Stimulated activated CD4-positive, alpha-beta T cell treated with anti-CD3 and anti-CD28 coated beads, Interleukin-4, amount 100 ng/mL, for 1 hour (primary cell): ENCODE results near the gene CD9.
A peak's percentile ranks its signal among the peaks of the same experiment; 100 is the strongest.
"Not testable (repeated sequence)": the region's sequence is repeated elsewhere in the genome, so short reads cannot be mapped to it uniquely, and the experiment has no call there.

Source experiments
- DNase-seq: peaks from one replicate; pipeline ENCODE4 v3.0.0-alpha.2; 2020

Gene CD9

GRCh38 chr12:6199531-6200255 is 507 bp upstream of the CD9 start:
- DNase-seq = peak; percentile 5

DNA sequence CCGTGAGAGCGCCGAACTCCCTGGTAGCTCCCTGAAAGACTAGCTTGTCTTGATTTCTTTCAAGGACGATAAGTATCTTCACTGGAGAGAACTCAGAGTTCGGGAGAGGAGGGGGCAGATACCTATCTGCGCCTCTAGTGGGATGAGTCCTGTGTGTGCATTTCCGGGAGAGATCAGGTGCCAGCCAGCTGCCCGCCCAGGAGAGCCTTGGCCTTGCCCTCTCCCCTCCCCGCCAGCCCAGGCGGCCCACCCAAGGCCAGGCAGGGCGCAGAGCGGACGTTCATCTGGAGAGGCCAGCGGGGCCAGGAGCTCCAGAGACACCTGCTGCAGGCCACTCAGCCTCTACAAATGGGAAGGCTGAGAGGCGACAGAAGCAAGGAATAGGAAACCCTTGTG is 1.0 kb downstream of the CD9 start:
- no peak for DNase-seq

DNA sequence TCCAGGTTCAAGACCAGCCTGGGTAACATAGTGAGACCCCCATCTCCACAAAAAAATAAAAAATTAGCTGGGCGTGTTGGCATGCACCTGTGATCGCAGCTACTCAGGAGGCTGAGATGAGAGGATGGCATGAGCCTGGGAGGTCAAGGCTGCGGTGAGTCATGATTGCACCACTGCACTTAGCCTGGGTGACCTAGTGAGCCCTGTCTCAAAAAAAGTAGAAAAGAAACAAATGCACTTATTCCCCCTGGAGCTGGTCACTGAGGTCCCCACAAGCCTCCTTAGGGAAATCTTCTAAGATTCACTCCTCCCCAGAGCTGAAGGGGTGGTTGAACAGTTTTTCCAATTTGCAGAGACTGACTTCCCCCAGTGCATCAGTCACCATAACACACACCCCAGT is 1.6 kb downstream of the CD9 start:
- DNase-seq = no peak

GRCh38 chr12:6202304-6202703 is 2.1 kb downstream of the CD9 start:
- no peak for DNase-seq

DNA sequence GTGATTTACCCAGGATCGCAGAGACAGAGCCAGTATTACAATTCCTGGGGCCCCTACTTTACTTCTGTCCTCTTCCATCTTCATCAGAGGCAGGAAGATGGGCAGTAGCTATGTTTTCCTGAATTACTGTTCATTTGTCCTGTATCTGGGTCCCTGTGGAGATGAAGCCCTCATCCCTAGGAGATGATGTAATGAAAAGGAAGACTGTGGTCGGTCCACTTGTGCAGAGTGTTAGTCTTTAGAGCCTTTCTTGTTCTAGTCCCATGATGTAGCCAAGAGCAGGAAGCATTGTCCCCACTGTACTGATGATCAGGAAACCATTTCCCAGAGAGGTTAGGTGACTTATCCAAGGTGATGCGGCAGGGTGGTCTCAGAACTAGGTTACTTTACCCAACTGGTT is 2.6 kb downstream of the CD9 start:
- DNase-seq = no peak

DNA sequence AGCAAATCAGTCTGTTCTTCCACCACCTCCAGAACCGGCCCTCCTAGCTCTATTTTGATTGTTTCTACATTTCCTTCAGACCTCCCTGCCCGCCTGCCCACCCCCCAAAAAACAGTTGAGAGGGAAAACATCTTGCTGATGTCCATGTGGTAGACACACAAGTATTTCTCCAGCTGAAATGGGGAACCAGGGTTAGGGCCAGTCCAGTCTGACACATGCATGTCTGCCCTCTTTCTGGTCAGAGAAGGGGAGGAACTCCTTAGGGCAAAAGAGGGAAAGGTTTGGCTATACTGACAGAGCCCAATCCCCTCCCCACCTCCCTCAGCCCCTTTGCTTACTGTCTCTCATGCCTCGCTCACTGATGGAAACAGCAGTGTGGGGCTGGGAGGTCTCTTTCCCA is 3.4 kb downstream of the CD9 start:
- no peak for DNase-seq

DNA sequence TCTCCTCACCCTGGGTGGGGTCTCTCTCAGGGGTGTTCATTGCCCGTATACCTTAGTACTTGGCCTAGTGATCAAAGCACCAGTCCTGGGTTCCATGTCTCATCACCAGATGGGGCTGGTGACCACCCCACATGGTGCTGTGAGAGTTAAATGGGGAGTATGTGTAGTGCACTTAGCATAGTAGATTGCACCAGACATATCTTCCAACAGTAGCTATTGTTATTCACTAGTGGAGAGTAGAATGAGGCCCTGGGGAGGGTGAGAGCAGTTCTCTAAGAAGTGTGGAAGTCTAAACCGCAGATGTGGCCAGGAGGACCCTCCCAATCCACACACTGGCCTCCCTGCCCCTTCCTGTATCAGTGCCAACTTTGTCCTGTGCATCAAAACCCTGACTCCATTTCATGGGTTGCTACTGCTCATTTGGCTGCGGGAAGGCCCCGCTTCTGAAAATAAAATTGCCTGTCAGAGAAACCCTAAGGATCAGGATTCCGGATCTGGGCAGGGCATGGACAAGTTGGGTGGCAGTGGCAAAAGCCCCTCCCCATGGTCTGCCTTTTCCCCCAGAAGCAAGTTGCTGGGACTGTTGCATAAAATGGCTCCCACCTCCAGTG is 4.4 kb downstream of the CD9 start:
- no peak for DNase-seq

- no peak for DNase-seq
Observed at GRCh38 chr12:6205144-6205539, 4.9 kb downstream of the CD9 start.

GRCh38 chr12:6205761-6206160 is 5.6 kb downstream of the CD9 start:
- no peak for DNase-seq

- DNase-seq = no peak
Observed at GRCh38 chr12:6206327-6206726, 6.1 kb downstream of the CD9 start.

GRCh38 chr12:6207259-6207925 is 7.2 kb downstream of the CD9 start:
- no peak for DNase-seq

DNA sequence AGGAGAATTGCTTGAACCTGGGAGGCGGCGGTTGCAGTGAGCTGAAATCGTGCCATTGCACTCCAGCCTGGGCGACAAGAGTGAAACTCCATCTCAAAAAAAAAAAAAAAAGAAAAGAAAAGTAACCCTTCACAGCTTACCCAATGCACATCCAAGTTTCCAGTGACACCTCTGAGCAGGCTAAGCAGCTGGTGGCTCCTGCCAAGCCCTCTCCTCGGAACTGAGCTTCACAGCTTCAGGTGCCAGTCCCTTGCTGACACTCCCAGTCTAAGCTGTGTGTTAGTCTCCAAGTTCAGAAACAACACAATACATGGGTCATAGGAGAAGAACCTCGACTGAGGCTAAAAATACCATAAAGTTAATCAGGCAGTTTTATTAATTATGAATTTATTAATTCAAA is 7.9 kb downstream of the CD9 start:
- DNase-seq = no peak

DNA sequence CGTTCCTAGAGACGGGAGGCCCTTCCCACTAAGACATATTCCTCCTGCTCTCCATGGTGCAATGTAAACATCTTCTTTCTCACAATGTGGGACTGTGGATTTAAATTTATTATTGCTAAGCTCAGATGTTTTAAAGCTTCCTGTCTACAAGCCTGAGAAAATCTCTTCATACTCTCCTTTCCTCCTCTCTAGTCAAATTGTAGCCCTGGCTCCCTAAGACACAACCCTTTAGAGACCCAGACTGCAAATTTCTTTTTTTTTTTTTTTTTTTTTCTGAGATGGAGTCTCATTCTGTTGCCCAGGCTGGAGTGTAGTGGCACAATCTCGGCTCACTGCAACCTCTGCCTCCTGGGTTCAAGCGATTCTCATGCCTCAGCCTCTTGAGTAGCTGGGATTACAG is 9.2 kb downstream of the CD9 start:
- not testable (repeated sequence) for DNase-seq

- DNase-seq = no peak
Observed at GRCh38 chr12:6211421-6211869, 11.2 kb downstream of the CD9 start.

- no peak for DNase-seq
Observed at GRCh38 chr12:6212086-6212485, 11.9 kb downstream of the CD9 start.

- no peak for DNase-seq
Observed at GRCh38 chr12:6213969-6214368, 13.8 kb downstream of the CD9 start.

- no peak for DNase-seq
Observed at GRCh38 chr12:6214633-6215032, 14.4 kb downstream of the CD9 start.

DNA sequence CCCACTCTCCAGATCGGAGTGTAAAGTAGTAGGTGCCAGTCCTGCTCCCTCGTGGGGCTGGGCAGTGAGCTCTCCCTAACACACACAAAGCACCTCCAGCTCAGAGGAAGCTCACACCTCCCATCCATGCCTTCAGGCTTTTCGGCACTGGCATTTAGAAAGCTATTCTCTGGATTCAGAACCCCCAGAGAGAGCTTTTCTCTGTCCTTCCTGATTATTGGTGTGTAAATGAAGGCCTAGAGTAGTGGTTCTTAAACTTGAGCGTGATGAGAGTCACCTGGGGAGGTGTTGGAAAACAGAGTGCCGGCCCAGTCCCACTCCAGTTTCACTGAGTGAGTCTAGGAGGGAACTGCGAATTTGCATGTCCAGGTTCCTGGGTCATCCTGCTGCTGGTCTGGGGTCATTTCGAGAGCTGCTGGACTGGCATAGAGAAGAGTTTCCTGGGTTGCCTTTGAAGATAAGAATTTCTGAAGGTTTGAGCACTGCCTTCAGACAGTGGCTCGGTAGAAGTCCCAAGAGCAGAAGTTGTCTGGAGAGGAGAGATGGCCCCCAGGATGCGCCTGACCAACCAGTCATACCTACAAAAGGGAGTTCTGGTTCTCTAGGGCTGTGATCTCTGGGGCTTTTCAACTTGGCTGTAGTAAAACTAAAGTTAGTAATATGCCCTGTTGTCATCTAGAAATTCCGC is 15.1 kb downstream of the CD9 start:
- DNase-seq = no peak

- DNase-seq = no peak
Observed at GRCh38 chr12:6215932-6216494, 15.8 kb downstream of the CD9 start.

DNA sequence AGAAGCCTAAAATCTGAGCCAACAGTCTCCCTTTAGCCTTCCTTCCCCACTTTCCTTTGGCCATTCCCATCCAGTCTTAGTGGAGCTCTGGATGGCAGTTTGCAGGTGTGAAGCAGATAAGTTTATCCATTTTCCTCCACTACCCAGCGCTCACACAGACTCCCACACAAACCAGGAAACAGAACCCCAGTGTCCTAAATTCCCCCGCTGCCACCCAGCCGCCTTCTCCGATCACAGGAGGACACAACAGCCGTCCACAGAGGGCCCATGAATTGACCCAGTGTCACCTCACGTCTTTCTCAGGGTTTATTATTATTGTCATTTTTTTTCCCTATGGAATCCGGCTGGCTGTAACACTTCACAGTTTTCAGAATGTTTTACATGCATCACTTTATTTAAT is 16.4 kb downstream of the CD9 start:
- DNase-seq = no peak

- no peak for DNase-seq
Observed at GRCh38 chr12:6218347-6218925, 18.2 kb downstream of the CD9 start.

DNA sequence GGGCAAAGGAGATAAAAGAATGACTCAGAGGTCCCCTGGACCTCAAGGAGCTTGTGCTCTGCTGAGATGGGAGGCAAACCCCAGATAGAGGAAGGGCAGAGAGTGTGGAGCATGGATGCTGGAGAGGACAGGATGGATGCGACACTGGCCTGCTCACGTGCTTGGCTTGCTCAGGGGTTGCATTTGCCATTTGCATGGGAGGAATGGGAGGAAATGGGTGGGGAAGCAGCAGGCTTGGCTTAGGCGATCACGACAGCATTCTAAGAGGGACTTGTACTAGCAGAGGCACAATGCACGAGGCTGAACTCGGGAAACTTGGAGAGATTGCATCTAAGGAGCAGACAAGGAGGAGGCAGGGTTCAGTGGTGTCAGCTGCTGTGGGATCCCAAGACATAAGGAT is 19.8 kb downstream of the CD9 start:
- no peak for DNase-seq

DNA sequence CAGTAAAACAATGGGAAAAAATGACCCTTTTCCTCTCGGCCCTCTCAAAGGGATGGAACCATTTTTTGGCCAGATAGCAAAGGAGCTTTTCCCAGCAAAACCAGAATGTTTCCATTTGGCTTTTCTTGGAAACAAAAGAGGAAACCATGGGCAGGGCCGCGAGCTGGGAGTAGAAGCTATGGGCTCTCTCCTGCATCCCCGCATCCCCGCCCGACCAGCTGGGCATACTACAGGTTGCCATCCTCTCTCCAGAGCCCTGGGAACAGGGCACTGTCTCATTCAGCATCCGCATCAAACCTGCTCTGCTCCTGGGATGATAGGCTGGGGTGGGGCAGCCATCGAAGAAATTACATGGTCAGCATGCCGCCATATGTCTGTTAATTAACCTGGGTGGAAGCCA is 20.9 kb downstream of the CD9 start:
- no peak for DNase-seq
